GM19328 (cell line): Measurements from ENCODE around the gene NRP2.

Experiments used
- ATAC-seq: cut with Tn5 transposase; IDR thresholded peaks from one replicate; pipeline ENCODE4 v1.9.1; 2021; ENCODE audit warnings: mild to moderate bottlenecking, moderate library complexity; ENCODE audit not compliant: unreplicated experiment

Gene NRP2

GRCh38 chr2:205837663-205838062 lies 155.4 kb downstream of the NRP2 start:
- no peak for ATAC-seq

- ATAC-seq = no peak
These were observed 163.1 kb downstream of the NRP2 start for GRCh38 chr2:205845446-205845845.
